Measurements from ENCODE around the gene GPR137B. TPM values are rescaled to one million over a fixed set of nuclear protein-coding genes. Genes with fewer than 3 reads are reported as not detected.

The GPR137B gene
- total and polyA plus RNA-seq, 2 experiments from 2014 or later: 4.5 to 11.1 TPM

DNA sequence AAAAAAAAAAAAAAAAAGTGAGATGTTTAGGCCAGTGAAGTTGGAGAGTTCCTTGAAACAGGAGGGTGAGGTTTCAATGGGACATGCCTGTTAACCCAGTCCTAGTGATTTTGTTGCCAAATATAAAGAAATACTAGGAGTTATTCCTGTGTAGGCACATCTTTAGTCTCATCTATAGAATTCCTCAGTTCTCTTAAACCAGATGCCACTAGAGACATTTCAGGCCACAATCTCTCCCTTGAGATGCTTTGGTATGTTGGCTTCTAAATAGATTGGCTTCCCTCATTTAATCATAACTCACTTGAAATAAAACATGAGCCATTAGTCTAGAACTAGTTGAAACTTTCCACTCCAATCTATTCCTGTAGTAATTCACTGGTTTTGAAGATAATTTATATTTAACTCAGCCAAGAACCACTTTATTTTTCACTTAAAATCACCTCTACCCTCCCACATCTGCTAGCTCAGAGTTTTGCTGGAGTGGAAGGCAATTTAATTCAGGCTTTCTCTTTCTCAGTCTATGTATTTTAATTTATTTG, 29.8 kb downstream of the GPR137B start (continued):
- TF ChIP-seq, protein P1, sequence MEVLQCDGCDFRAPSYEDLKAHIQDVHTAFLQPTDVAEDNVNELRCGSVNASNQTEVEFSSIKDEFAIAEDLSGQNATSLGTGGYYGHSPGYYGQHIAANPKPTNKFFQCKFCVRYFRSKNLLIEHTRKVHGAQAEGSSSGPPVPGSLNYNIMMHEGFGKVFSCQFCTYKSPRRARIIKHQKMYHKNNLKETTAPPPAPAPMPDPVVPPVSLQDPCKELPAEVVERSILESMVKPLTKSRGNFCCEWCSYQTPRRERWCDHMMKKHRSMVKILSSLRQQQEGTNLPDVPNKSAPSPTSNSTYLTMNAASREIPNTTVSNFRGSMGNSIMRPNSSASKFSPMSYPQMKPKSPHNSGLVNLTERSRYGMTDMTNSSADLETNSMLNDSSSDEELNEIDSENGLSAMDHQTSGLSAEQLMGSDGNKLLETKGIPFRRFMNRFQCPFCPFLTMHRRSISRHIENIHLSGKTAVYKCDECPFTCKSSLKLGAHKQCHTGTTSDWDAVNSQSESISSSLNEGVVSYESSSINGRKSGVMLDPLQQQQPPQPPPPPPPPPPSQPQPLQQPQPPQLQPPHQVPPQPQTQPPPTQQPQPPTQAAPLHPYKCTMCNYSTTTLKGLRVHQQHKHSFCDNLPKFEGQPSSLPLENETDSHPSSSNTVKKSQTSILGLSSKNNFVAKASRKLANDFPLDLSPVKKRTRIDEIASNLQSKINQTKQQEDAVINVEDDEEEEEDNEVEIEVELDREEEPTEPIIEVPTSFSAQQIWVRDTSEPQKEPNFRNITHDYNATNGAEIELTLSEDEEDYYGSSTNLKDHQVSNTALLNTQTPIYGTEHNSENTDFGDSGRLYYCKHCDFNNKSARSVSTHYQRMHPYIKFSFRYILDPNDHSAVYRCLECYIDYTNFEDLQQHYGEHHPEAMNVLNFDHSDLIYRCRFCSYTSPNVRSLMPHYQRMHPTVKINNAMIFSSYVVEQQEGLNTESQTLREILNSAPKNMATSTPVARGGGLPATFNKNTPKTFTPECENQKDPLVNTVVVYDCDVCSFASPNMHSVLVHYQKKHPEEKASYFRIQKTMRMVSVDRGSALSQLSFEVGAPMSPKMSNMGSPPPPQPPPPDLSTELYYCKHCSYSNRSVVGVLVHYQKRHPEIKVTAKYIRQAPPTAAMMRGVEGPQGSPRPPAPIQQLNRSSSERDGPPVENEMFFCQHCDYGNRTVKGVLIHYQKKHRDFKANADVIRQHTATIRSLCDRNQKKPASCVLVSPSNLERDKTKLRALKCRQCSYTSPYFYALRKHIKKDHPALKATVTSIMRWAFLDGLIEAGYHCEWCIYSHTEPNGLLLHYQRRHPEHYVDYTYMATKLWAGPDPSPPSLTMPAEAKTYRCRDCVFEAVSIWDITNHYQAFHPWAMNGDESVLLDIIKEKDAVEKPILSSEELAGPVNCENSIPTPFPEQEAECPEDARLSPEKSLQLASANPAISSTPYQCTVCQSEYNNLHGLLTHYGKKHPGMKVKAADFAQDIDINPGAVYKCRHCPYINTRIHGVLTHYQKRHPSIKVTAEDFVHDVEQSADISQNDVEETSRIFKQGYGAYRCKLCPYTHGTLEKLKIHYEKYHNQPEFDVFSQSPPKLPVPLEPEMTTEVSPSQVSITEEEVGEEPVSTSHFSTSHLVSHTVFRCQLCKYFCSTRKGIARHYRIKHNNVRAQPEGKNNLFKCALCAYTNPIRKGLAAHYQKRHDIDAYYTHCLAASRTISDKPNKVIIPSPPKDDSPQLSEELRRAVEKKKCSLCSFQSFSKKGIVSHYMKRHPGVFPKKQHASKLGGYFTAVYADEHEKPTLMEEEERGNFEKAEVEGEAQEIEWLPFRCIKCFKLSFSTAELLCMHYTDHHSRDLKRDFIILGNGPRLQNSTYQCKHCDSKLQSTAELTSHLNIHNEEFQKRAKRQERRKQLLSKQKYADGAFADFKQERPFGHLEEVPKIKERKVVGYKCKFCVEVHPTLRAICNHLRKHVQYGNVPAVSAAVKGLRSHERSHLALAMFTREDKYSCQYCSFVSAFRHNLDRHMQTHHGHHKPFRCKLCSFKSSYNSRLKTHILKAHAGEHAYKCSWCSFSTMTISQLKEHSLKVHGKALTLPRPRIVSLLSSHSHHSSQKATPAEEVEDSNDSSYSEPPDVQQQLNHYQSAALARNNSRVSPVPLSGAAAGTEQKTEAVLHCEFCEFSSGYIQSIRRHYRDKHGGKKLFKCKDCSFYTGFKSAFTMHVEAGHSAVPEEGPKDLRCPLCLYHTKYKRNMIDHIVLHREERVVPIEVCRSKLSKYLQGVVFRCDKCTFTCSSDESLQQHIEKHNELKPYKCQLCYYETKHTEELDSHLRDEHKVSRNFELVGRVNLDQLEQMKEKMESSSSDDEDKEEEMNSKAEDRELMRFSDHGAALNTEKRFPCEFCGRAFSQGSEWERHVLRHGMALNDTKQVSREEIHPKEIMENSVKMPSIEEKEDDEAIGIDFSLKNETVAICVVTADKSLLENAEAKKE (CRISPR knock-in tag; IDR thresholded peaks at IDR 0.05): no peak
- TF ChIP-seq, protein P2, sequence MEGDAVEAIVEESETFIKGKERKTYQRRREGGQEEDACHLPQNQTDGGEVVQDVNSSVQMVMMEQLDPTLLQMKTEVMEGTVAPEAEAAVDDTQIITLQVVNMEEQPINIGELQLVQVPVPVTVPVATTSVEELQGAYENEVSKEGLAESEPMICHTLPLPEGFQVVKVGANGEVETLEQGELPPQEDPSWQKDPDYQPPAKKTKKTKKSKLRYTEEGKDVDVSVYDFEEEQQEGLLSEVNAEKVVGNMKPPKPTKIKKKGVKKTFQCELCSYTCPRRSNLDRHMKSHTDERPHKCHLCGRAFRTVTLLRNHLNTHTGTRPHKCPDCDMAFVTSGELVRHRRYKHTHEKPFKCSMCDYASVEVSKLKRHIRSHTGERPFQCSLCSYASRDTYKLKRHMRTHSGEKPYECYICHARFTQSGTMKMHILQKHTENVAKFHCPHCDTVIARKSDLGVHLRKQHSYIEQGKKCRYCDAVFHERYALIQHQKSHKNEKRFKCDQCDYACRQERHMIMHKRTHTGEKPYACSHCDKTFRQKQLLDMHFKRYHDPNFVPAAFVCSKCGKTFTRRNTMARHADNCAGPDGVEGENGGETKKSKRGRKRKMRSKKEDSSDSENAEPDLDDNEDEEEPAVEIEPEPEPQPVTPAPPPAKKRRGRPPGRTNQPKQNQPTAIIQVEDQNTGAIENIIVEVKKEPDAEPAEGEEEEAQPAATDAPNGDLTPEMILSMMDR (conservative IDR thresholded peaks at IDR 0.05; ENCODE audit: low read depth in 2 of 2): no peak

GRCh38 chr1:236173174-236173767, 30.9 kb downstream of the GPR137B start:
- Mint-ChIP-seq H3K27ac (peak overlapping the region; percentile 54; the same call in 1 of the 2 replicates), H3K27me3 (ENCODE audit: insufficient read depth, low read depth, poor library complexity) (peaks cover 5% of the 10 kb centered on the region), H3K36me3 (ENCODE audit: low read depth) (no peaks in the 10 kb centered on the region), H3K9me3 (no peaks in the 10 kb centered on the region), H3K4me1 (peaks cover 16% of the 10 kb centered on the region; the same call in 2 of the 3 replicates), H3K4me3 (no peak overlapping the region)
- Histone ChIP-seq H3K36me3 (ENCODE audit: insufficient read depth) (no peaks in the 10 kb centered on the region), H4K20me1 (replicated peaks; ENCODE audit: insufficient read depth) (no peaks in the 10 kb centered on the region; the same call in 1 of the 2 replicates), H3K27me3 (ENCODE audit: insufficient read depth) (no peaks in the 10 kb centered on the region), H3K4me2 (no peak overlapping the region), H3K79me2 (replicated peaks; ENCODE audit: insufficient read depth) (no peaks in the 10 kb centered on the region), H2AFZ (no peak overlapping the region), H3K4me3 (no peak overlapping the region), H3K9me2 (ENCODE audit: insufficient read depth) (no peaks in the 10 kb centered on the region), H3K4me1 (ENCODE audit: insufficient read depth) (peaks cover 3% of the 10 kb centered on the region; the same call in 1 of the 2 replicates), H3K27ac (ENCODE audit: low read depth) (no peak overlapping the region), H3F3A (replicated peaks; ENCODE audit: low read depth) (no peaks in the 10 kb centered on the region)
- DNase-seq (ENCODE audit: low spot score): peak; percentile 31
- peak; percentile 76 for ATAC-seq
- TF ChIP-seq, protein P2 (conservative IDR thresholded peaks at IDR 0.05; ENCODE audit: low read depth in 2 of 2): no peak
- no peak for TF ChIP-seq ZNF114 (CRISPR knock-in tag; IDR thresholded peaks at IDR 0.05)
